Neural progenitor cell (in vitro differentiated cells): ENCODE measurements around the gene KCTD15. TPM values are rescaled to one million over a fixed set of nuclear protein-coding genes. Genes with fewer than 3 reads are reported as not detected.

Experiments used
- DNase-seq: peaks from one replicate; pipeline ENCODE4 v3.0.0-alpha.2; 2016; ENCODE audit warnings: low spot score
- H2AFZ ChIP-seq: fragments of 200-600 bp; sonication (generic); replicated peaks from 2 replicates; pipeline ENCODE4 v1.6.1; 2016; ENCODE audit warnings: antibody characterized with exemption
- H3F3A ChIP-seq: fragments of 200-600 bp; sonication (generic); 2 replicates; pipeline ENCODE4 v1.6.1; 2016; ENCODE audit warnings: antibody characterized with exemption, low read depth
- H3K27ac ChIP-seq: fragments of 200-600 bp; sonication (generic); 2 replicates; pipeline ENCODE4 v1.5.1; 2016; ENCODE audit warnings: mild to moderate bottlenecking
- H3K27me3 ChIP-seq: fragments of 200-600 bp; sonication (generic); 2 replicates; pipeline ENCODE4 v1.6.1; 2016; ENCODE audit warnings: mild to moderate bottlenecking, moderate library complexity
- H3K36me3 ChIP-seq: fragments of 200-600 bp; sonication (generic); 2 replicates; pipeline ENCODE4 v1.5.1; 2016
- H3K4me1 ChIP-seq: fragments of 200-600 bp; sonication (generic); 2 replicates; pipeline ENCODE4 v1.6.1; 2016; ENCODE audit warnings: mixed run types
- H3K4me2 ChIP-seq: fragments of 200-600 bp; sonication (generic); 2 replicates; pipeline ENCODE4 v1.6.1; 2016
- H3K4me3 ChIP-seq: fragments of 200-600 bp; sonication (generic); 2 replicates; pipeline ENCODE4 v1.5.1; 2016
- H3K79me2 ChIP-seq: fragments of 200-600 bp; sonication (generic); 2 replicates; pipeline ENCODE4 v1.6.1; 2016; ENCODE audit warnings: low read depth
- H3K9ac ChIP-seq: fragments of 200-600 bp; sonication (generic); 2 replicates; pipeline ENCODE4 v1.6.1; 2016
- H3K9me3 ChIP-seq: fragments of 200-600 bp; sonication (generic); 2 replicates; pipeline ENCODE4 v1.5.1; 2016; ENCODE audit warnings: low read depth
- H4K20me1 ChIP-seq: fragments of 200-600 bp; sonication (generic); 2 replicates; pipeline ENCODE4 v1.6.1; 2016; ENCODE audit warnings: low read depth
- H3K27ac Mint-ChIP-seq: 3 replicates; pipeline ENCODE4 v1.8.0; 2021; ENCODE audit warnings: mixed read lengths
- H3K27me3 Mint-ChIP-seq: 2 replicates; pipeline ENCODE4 v1.8.0; 2022; ENCODE audit warnings: low read depth, mild to moderate bottlenecking, inconsistent platforms, moderate library complexity, mixed read lengths; ENCODE audit not compliant: insufficient read depth
- H3K36me3 Mint-ChIP-seq: 3 replicates; pipeline ENCODE4 v1.8.0; 2021; ENCODE audit warnings: mixed read lengths
- H3K4me1 Mint-ChIP-seq: 3 replicates; pipeline ENCODE4 v1.8.0; 2021; ENCODE audit warnings: mixed read lengths
- H3K4me3 Mint-ChIP-seq: 3 replicates; pipeline ENCODE4 v1.8.0; 2021; ENCODE audit warnings: mild to moderate bottlenecking, moderate library complexity, mixed read lengths
- H3K9me3 Mint-ChIP-seq: 3 replicates; pipeline ENCODE4 v1.8.0; 2020; ENCODE audit warnings: mixed read lengths
- CTCF ChIP-seq: fragments of 200-600 bp; sonication (generic); IDR thresholded peaks from 2 replicates; pipeline ENCODE4 v1.5.1; 2017; ENCODE audit warnings: antibody characterized with exemption, mild to moderate bottlenecking
- EZH2 ChIP-seq: fragments of 200-600 bp; sonication (generic); IDR thresholded peaks from 2 replicates; pipeline ENCODE4 v1.6.1; 2017; ENCODE audit warnings: antibody characterized with exemption, mild to moderate bottlenecking, moderate library complexity
- EZH2phosphoT487 ChIP-seq: fragments of 200-600 bp; sonication (generic); IDR thresholded peaks from 2 replicates; pipeline ENCODE4 v1.6.1; 2017; ENCODE audit warnings: antibody characterized with exemption
- total RNA-seq: library from RNA; depleted of rRNA; stranded (reverse); fragments of >200 nt; gene quantifications from 2 replicates; pipeline ENCODE4 v1.2.3, GENCODE V29; 2015; ENCODE audit warnings: low replicate concordance

Gene KCTD15
- total RNA-seq, 1 donor from 2014 or later: 26.4 TPM

GRCh38 chr19:33811736-33812387 is 15.2 kb downstream of the KCTD15 start:
- peaks cover 10% of the 10 kb centered on the region for H4K20me1 ChIP-seq
- H3K9me3 Mint-ChIP-seq: no peaks in the 10 kb centered on the region
- no peak overlapping the region for H3K4me2 ChIP-seq
- no peaks in the 10 kb centered on the region for H3K4me1 ChIP-seq
- H3K27me3 Mint-ChIP-seq: peaks cover 5% of the 10 kb centered on the region
- peaks cover 12% of the 10 kb centered on the region for H3K36me3 Mint-ChIP-seq
- no peak for DNase-seq
- H3K27ac ChIP-seq: no peak overlapping the region
- no peak overlapping the region for H2AFZ ChIP-seq
- H3K4me3 Mint-ChIP-seq: no peak overlapping the region
- H3K9me3 ChIP-seq: no peaks in the 10 kb centered on the region
- H3K79me2 ChIP-seq: no peaks in the 10 kb centered on the region
- no peak overlapping the region for H3K4me3 ChIP-seq
- no peaks in the 10 kb centered on the region for H3K27me3 ChIP-seq
- peaks cover 18% of the 10 kb centered on the region for H3K4me1 Mint-ChIP-seq
- no peaks in the 10 kb centered on the region for H3F3A ChIP-seq
- no peak overlapping the region for H3K27ac Mint-ChIP-seq
- H3K36me3 ChIP-seq: no peaks in the 10 kb centered on the region
- no peak overlapping the region for H3K9ac ChIP-seq
- no peak for TF ChIP-seq EZH2
- no peak for TF ChIP-seq EZH2phosphoT487
- TF ChIP-seq CTCF: no peak

GRCh38 chr19:33812388-33813330 is 16.0 kb downstream of the KCTD15 start:
- H3K4me1 Mint-ChIP-seq: peaks cover 21% of the 10 kb centered on the region
- H3K9ac ChIP-seq: no peak overlapping the region
- no peak overlapping the region for H3K27ac ChIP-seq

GRCh38 chr19:33813391-33814101 is 16.9 kb downstream of the KCTD15 start:
- H3K9me3 Mint-ChIP-seq: no peaks in the 10 kb centered on the region
- no peaks in the 10 kb centered on the region for H3K36me3 ChIP-seq

More at GRCh38 chr19:33812388-33813330, 16.0 kb downstream of the KCTD15 start:
- no peak overlapping the region for H3K27ac Mint-ChIP-seq
- no peaks in the 10 kb centered on the region for H3K79me2 ChIP-seq
- H3K4me1 ChIP-seq: no peaks in the 10 kb centered on the region
- no peak for DNase-seq
- H3K9me3 Mint-ChIP-seq: no peaks in the 10 kb centered on the region
- peaks cover 10% of the 10 kb centered on the region for H4K20me1 ChIP-seq
- H3K4me3 ChIP-seq: no peak overlapping the region
- TF ChIP-seq EZH2phosphoT487: no peak
- no peak for TF ChIP-seq EZH2
- TF ChIP-seq CTCF: no peak
- no peaks in the 10 kb centered on the region for H3K9me3 ChIP-seq
- no peaks in the 10 kb centered on the region for H3F3A ChIP-seq
- no peaks in the 10 kb centered on the region for H3K36me3 ChIP-seq
- H3K27me3 ChIP-seq: no peaks in the 10 kb centered on the region
- no peak overlapping the region for H3K4me2 ChIP-seq
- peaks cover 5% of the 10 kb centered on the region for H3K27me3 Mint-ChIP-seq
- H3K36me3 Mint-ChIP-seq: peaks cover 9% of the 10 kb centered on the region
- no peak overlapping the region for H3K4me3 Mint-ChIP-seq
- H2AFZ ChIP-seq: no peak overlapping the region

More at GRCh38 chr19:33813391-33814101, 16.9 kb downstream of the KCTD15 start:
- Histone ChIP-seq H3K9me3 (no peaks in the 10 kb centered on the region), H2AFZ (no peak overlapping the region), H3K4me1 (peaks cover 4% of the 10 kb centered on the region), H4K20me1 (peaks cover 10% of the 10 kb centered on the region), H3K27ac (no peak overlapping the region), H3K27me3 (no peaks in the 10 kb centered on the region), H3K79me2 (no peaks in the 10 kb centered on the region), H3K4me2 (no peak overlapping the region), H3F3A (no peaks in the 10 kb centered on the region), H3K4me3 (no peak overlapping the region), H3K9ac (no peak overlapping the region)
- H3K4me1 Mint-ChIP-seq: peaks cover 30% of the 10 kb centered on the region
- no peak overlapping the region for H3K4me3 Mint-ChIP-seq
- peaks cover 9% of the 10 kb centered on the region for H3K36me3 Mint-ChIP-seq
- no peak for TF ChIP-seq EZH2phosphoT487
- TF ChIP-seq CTCF: no peak
- no peak for TF ChIP-seq EZH2
- DNase-seq: no peak
- H3K27ac Mint-ChIP-seq: no peak overlapping the region
- H3K27me3 Mint-ChIP-seq: peaks cover 4% of the 10 kb centered on the region
